Stimulated activated CD4-positive, alpha-beta T cell treated with anti-CD3 and anti-CD28 coated beads, Interleukin-15, amount 100 ng/mL, for 48 hours (primary cell): ENCODE measurements around the gene PLCG2.
"Not testable (repeated sequence)": the region's sequence is repeated elsewhere in the genome, so short reads cannot be mapped to it uniquely, and the experiment has no call there.

ENCODE experiments used
- DNase-seq, 2 donors: peaks; one replicate each; pipeline ENCODE4 v3.0.0-alpha.2; 2020; ENCODE audit warnings: low read depth in 2 of 2

PLCG2 gene

DNA sequence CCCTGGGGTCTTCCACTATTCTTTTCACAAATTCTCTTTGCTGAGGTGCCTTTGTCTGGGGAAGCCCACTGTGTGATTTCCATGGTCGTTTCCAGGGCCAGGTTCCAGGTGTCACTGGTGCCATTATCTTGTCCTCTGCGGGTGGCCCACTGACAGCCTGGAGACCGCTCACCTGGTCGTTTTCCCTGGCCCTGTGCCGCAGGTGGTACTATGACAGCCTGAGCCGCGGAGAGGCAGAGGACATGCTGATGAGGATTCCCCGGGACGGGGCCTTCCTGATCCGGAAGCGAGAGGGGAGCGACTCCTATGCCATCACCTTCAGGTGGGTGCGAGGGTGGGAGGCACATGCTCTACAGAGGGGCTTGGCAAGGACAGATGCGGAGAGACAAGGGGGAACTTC, 133.3 kb downstream of the PLCG2 start:
- no peak for DNase-seq

DNA sequence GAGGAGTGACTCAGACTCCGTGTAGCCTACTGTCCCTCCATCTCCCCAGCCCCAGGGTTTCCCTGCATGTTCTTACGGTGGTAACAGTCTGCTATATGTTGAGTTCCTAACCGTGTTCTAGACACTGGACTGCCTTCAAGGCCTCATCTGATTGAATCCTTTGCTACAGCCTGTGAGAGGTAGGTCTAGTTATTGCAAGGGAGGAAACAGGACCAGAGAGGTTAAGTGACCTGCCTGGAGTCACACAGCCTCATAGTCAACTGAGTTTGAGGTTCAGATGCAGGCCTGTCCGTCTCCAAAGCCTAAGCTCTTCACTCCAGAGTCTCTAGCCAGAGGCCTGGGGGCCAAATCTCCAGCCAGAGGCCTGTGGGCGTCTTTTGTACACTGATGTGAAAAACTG, 134.1 kb downstream of the PLCG2 start:
- DNase-seq, result no peak

GRCh38 chr16:81917375-81917774, 138.3 kb downstream of the PLCG2 start:
- no peak for DNase-seq

GRCh38 chr16:81918927-81919326, 139.8 kb downstream of the PLCG2 start:
- no peak for DNase-seq

DNA sequence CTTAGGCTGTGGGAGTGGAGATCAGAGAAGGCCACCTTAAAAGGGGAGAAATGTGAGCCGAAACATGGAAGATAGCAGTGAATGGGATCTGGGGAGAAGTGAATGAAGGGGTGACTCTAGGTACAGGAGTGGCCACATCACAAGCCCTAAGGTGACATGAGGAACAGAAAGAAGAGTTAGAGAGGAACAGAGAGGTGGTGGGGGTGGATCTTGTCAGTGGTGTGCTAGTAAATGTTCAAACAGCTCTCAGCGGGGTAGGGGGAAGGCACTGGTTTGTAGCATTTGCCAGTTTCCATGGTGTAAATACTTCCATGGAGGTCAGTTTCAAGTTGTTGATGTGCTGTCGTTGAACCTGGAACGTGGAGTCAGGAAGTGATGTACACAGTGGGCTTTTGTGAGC, 141.4 kb downstream of the PLCG2 start:
- DNase-seq, result no peak

GRCh38 chr16:81921085-81921814, 142.2 kb downstream of the PLCG2 start:
- no peak for DNase-seq

- no peak for DNase-seq
Observed at GRCh38 chr16:81921843-81922584, 142.9 kb downstream of the PLCG2 start.

- no peak for DNase-seq
Observed at GRCh38 chr16:81923296-81923695, 144.2 kb downstream of the PLCG2 start.

DNA sequence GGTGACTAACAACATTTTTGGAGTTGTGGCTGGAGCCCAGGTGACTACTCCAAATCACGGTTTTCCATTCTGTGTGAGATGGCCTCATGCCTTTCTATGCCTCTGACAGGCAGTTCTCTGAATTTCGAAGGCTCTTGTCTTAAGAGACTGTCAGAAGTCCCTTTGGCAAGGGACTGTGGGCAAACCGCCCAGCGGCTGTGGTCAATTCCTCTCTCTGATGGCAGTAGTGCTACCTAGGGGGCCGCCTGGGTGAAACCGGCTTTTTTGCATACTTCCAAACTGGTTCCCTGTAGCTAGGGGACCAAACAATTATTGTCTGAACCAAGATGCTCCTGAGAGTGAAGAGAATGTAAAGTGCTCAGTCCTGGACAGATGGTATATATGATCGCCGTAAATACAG, 145.9 kb downstream of the PLCG2 start:
- DNase-seq, result no peak

GRCh38 chr16:81926036-81926435, 146.9 kb downstream of the PLCG2 start:
- DNase-seq, result no peak

GRCh38 chr16:81927561-81928185, 148.6 kb downstream of the PLCG2 start:
- DNase-seq, result no peak

GRCh38 chr16:81928271-81928918, 149.3 kb downstream of the PLCG2 start:
- no peak for DNase-seq

DNA sequence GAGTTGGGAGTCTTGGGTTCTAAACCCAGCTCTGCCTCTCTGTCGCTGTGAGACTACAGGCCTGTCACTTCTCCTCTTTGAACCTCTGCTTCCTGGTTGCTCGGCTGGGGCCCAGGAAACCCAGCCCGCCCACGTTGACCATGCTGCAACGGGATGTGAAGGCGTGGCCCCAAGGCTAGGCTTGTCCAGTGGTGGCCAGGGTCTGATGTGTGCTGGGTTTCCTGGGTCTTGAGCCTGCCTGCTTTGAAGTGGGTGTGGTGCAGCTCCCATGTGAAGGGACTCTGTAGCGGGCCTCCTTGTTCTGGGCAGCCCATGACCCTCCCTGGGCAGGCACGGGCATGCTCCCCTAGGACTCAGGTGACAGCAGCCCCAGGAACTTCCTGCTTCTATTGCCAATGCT, 149.9 kb downstream of the PLCG2 start:
- peak in 1 of 2 donors; percentile 7 for DNase-seq

GRCh38 chr16:81929841-81930240, 150.8 kb downstream of the PLCG2 start:
- no peak for DNase-seq

- no peak for DNase-seq
Observed at GRCh38 chr16:81931927-81932326, 152.8 kb downstream of the PLCG2 start.

DNA sequence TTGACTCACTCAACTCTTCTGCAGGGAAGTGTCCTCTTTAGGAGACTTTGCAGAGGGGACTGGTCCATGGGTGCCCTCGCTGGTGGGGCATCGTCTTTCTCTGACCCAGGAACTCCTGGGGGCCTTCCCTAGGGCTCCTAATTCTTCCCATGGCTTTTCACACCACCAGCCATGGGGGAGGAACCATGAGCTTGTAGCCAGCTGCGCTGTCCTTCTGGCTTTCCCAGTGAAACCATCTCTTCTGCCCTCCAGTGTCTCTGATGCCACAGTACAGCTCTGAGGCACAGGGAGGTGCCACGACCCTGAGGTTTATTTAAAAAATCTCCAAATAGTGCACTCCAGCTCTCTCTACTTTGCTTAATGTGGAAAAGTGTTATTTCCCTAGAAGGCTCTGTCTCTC, 153.6 kb downstream of the PLCG2 start:
- no peak for DNase-seq

DNA sequence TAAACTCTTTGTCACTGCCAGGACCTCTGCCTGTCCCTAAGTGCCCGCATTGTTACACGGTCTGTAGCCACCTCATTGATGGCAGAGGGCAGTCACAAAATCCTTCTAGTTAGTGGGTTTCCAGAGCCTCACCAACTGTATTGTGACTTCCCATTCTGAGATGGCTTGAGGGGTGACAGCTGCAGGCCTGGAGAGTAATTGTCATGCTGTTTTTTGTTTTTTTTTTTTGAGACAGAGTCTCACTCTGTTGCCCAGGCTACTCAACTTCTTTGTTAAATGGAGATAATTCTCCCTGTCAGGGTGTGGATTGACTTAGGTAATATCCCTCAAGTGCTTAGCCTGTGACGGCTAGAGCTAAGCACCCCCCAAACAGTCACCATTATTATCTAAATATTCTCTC, 154.3 kb downstream of the PLCG2 start:
- no peak for DNase-seq

- not testable (repeated sequence) for DNase-seq
Observed at GRCh38 chr16:81934711-81935110, 155.6 kb downstream of the PLCG2 start.

- DNase-seq, result no peak
Observed at GRCh38 chr16:81936209-81937000, 157.3 kb downstream of the PLCG2 start.

GRCh38 chr16:81937305-81938038, 158.4 kb downstream of the PLCG2 start:
- no peak for DNase-seq
